Measurements from ENCODE around the gene FMO3.

Gene FMO3

DNA sequence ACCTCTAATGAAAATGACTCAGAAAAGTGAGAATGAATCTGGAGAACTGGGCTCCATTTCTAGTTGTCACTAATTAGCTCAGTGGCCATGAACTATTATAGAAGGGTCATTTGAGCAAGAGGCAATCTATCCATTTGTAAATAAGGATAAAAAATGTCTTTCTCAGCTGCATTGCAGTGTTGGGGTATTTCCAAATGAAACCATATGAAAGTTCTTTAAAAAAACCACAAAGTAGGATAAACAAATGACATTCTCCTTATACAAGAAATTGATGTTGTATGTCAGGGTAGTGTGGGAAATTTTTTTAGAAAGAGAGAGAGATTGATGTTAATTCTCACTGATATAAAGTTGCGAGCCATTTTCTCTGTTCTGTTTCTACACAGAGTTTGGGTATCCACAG is 26.0 kb downstream of the FMO3 start:
- DNase-seq (ENCODE audit: low read depth) = no peak

DNA sequence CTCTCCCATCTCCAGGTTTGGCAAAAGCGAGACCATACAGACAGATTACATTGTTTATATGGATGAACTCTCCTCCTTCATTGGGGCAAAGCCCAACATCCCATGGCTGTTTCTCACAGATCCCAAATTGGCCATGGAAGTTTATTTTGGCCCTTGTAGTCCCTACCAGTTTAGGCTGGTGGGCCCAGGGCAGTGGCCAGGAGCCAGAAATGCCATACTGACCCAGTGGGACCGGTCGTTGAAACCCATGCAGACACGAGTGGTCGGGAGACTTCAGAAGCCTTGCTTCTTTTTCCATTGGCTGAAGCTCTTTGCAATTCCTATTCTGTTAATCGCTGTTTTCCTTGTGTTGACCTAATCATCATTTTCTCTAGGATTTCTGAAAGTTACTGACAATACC is 26.4 kb downstream of the FMO3 start:
- DNase-seq (ENCODE audit: low read depth) = no peak

DNA sequence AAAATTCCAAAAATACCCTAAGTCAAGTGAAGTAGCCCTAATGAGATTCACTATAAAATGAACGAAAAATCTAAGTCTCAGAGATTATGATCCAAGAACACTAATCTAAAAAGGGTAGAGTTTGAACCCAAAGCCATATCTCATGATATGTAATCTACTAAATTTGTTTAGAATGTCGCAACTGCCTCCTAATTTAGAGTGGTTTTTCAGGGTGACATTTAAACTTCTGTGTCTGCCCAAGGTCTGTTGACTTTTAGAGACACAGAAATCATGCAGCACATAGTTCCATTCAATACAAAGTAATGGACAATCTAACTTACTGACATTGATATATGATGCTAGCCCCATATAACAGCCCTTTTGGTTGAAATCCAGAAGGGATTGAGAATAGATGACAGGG is 28.9 kb downstream of the FMO3 start:
- DNase-seq (ENCODE audit: low read depth) = no peak

DNA sequence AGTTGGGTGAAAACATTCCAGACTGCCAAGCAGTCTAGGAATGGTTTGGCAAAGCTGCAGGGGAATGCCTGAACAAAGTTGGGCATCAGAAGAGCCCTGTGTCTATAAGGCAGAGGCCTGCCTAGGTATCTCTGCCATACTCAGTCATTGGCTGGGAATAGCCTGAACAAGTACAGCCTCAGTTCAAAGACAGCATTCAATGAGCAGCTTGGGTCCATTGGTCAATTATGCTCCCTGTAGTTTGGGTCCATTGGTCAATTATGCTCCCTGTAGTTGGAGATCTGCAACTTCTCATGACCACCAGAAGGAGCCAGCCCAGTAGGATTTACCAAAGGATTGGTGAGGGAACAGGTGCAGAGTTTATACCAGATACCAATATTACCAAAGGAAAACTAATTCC is 31.6 kb downstream of the FMO3 start:
- DNase-seq (ENCODE audit: low read depth) = no peak

GRCh38 chr1:171122893-171123292 is 32.2 kb downstream of the FMO3 start:
- DNase-seq (ENCODE audit: low read depth) = no peak

- no peak for DNase-seq (ENCODE audit: low read depth)
These were observed 35.8 kb downstream of the FMO3 start for GRCh38 chr1:171126504-171126903.

- DNase-seq (ENCODE audit: low read depth) = no peak
These were observed 36.4 kb downstream of the FMO3 start for GRCh38 chr1:171127099-171127498.

- no peak for DNase-seq (ENCODE audit: low read depth)
These were observed 36.8 kb downstream of the FMO3 start for GRCh38 chr1:171127501-171127900.

DNA sequence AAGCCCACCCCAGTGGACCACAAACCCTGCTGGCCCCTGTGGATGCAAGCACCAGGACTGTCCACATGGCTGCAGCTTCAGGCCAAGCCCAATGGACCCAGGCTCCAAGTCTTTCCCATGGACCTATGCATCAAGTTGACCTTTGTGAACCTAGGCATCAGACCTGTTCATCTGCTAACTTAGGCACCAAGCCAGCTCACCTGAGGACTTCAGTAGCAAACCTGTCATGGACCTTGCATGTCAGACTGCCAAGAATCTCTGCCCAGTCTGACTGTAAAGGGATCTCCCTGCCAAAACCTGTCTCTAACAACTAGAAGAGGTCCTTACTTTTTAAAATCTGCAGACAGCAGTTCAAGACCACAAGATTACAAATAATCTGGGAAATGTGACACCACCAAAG is 37.8 kb downstream of the FMO3 start:
- DNase-seq (ENCODE audit: low read depth) = no peak

DNA sequence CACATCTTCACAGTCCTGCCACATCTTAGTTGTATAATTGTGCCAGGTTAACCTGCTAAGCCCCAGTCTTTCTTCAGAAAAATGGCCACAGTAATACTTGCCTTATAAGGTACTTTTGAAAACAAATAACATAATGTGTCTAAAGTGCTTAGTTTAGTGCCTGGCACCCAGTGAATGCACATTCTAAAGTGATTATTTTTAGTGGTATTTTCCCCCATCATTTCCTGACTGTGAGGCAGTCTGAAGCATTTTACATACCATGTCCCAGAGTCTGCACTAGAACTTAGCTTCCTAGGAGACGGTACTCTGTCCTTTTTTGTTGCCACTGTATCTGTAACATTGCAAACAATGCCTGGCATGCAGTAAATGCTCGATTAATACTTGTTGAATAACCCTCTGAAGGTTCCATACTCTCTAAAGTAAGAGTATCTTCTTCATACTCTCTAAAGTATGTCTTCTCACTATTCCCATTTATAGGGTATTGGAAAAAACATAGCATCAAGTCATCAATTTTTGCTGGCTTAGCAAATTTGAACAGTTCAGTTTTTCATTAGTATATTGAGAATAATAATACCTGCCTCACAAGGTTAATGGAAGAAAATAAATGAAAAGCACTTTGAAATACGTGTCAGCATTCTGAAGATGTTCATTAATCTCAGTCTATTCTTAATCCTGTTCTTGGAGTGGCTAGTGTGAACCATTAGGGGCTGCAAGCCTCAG is 43.7 kb downstream of the FMO3 start:
- no peak for DNase-seq (ENCODE audit: low read depth)

DNA sequence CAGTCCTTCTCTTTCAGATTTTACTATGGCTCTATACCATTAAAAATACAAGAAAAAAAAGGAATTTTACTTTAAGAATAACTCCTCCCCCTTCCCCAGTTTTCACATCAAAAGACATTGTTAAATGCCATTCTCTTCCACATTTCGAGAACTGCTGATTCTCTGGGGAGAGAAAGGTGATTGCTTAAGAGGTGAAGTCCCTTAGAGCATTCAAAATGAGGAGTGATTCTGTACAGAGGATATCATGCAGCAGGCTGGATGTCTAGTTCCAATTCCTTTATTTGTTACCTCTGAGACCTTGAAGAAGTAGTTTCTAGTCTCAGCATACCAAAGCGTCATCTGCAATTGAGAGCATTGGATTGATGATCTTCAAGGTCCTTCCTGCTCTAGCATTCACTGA is 46.9 kb downstream of the FMO3 start:
- DNase-seq (ENCODE audit: low read depth) = no peak

DNA sequence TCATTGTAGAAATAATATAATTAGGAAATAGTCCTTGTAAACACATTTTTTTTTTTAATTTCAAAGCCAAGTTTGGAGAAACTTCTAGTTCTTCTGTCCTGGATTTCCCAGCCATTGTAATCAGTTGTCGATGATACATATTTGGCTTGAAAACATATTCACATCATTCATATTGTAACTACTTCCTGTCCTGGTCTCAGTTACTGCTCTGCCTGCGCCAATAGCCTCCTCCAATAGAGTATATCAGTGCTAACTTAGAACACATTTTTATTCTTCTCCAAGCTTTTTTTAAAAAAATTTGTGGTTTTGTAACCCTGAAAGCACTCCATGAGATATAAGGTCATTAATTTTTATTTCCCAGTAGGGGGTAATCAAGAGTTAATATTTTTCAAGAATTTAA is 48.3 kb downstream of the FMO3 start:
- no peak for DNase-seq (ENCODE audit: low read depth)

DNA sequence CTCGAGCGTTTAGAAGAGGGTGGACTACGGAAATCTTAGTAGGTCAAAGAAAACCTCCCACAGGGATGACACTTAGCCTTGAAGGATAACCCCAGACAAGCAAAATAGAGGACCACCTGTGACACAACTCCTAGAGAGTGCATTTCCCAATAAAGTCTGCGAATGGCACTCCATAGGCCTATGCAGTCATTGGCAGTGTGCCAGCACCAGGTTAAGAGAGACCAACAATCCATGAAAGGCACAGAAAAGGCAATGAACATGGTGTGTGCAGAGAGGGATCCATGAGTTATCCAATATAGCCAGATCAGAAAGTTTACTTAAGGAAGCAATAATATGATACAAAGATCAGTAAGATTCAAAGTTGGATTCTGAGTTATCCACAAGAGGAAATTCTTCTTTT is 49.2 kb downstream of the FMO3 start:
- no peak for DNase-seq (ENCODE audit: low read depth)

DNA sequence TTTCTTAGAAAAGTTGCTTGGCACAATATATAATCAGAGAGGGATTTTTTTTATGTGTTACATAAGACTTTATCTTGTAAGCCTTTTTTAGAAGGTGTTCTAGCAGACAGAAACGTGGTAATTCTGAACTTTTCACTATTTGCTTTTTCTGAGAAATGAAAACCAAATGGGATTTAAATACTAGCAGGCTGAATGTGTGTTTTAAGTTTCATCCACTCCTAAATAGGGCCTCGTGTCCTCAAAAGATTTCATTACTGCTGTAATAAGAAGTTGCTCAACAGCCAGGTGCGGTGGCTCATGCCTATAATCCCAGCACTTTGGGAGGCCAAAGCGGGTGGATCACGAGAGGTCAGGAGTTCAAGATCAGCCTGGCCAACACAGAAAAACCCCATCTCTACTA is 49.7 kb downstream of the FMO3 start:
- no peak for DNase-seq (ENCODE audit: low read depth)

GRCh38 chr1:171140956-171141687 is 50.4 kb downstream of the FMO3 start:
- no peak for DNase-seq (ENCODE audit: low read depth)

- DNase-seq (ENCODE audit: low read depth) = no peak
These were observed 51.1 kb downstream of the FMO3 start for GRCh38 chr1:171141688-171142415.

- no peak for DNase-seq (ENCODE audit: low read depth)
These were observed 52.0 kb downstream of the FMO3 start for GRCh38 chr1:171142416-171143385.

DNA sequence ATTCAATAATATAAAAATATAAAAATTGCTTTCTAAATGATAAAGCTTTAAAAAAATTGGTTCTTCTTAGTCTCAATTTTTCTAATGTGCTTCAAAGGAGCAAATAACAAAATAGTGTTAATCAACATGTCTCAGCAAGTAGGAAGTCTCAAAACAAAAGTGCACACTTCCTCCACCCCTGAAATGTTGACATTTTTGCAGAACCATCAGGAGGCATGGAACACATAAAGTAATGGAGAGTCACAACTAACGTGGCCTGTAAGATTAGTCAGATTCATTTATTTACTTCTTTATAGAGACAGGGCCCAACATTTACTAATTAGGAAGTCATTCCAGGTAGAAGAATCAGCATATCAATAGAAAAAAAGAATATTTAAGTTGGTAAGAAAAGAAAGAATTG is 59.5 kb downstream of the FMO3 start:
- no peak for DNase-seq (ENCODE audit: low read depth)

DNA sequence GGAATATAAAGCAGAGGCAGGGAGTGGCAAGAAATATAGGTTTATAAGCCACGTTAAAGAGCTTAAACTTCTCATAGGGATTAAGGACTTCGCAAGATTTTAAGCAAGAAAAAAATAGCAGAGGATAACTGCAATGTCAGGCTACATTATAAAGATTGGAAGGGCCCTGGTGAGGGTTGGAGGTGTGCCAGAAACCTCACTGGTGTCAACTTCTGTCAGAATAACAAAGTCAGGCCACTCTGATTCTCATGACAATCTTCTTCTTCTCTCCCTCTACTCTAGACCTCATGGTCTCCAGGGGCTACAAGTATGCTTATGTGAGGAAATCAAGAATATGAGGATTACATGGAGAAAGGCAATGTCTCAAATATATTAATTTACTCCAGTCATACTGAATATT is 61.8 kb downstream of the FMO3 start:
- no peak for DNase-seq (ENCODE audit: low read depth)

GRCh38 chr1:171155484-171155883 is 64.8 kb downstream of the FMO3 start:
- DNase-seq (ENCODE audit: low read depth) = no peak

GRCh38 chr1:171158096-171158495 is 67.4 kb downstream of the FMO3 start:
- DNase-seq (ENCODE audit: low read depth) = no peak

- no peak for DNase-seq (ENCODE audit: low read depth)
These were observed 67.8 kb downstream of the FMO3 start for GRCh38 chr1:171158551-171158950.

Data from activated T-helper 1 cell treated with Interleukin-2 at 50 U/mL for 16 hours (primary cell).